ENCODE data around the gene NDFIP1.
A peak's percentile ranks its signal among the peaks of the same experiment; 100 is the strongest.

NDFIP1 gene, protein sequence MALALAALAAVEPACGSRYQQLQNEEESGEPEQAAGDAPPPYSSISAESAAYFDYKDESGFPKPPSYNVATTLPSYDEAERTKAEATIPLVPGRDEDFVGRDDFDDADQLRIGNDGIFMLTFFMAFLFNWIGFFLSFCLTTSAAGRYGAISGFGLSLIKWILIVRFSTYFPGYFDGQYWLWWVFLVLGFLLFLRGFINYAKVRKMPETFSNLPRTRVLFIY

GRCh38 chr5:142108432-142109330, at the start of gene NDFIP1:
Gene NDFIP1, plus strand, starts transcription at chr5:142108779. Its CDS starts 196 bp downstream, at chr5:142108975.
- peak; percentile 82 to 84 for DNase-seq

DNA sequence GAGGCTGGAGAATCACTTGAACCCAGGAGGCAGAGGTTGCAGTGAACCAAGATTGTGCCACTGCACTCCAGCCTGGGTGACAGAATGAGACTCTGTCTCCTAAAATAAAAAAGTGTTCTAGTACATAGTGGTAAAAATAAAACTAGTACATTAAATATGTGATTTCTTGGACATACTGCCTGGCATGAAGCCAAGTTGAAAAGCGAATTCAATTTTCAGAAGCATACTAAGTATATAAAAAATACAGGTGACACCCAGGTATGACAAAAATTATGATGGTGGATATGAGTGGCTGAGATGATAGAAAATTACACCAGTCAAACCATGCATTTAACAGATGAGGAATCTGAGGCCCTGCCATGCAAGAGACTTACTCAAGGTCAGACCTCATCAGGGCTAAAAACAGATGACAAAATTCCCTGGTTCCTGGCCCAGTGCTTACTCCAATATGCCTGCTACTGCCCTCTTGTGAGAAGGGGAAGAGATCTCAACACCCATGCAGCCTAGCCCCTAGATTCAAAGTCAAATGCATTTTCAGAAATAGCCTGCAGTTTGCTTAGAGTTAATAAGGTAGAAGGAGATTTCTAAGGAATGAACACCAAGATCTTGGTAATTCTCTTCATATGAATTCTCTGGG, 49.2 kb upstream of the NDFIP1 start:
- no peak for DNase-seq

DNA sequence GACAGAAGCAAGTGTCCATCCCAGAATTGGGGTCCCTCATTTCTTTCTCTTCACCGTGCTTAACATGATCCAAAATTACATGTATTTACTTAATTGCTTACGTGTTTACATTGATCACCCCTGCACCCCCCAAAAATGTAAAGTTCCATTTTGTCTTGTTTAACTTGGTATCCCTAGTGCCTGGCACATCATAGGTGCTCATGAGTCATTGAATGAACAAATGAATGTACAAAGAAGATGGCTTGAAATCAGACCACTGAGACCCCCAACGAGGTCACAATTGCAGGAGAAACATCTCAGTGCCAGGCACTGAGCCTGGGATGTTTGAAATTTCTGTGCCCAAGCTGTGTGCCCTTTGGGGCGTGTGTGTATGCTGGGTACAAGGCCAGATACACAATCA, 45.2 kb upstream of the NDFIP1 start:
- DNase-seq: no peak

- DNase-seq: no peak
These were observed 44.7 kb upstream of the NDFIP1 start for GRCh38 chr5:142063878-142064331.

- DNase-seq: no peak
These were observed 43.3 kb upstream of the NDFIP1 start for GRCh38 chr5:142065273-142065672.

GRCh38 chr5:142069606-142070399, 38.8 kb upstream of the NDFIP1 start:
- DNase-seq: no peak

DNA sequence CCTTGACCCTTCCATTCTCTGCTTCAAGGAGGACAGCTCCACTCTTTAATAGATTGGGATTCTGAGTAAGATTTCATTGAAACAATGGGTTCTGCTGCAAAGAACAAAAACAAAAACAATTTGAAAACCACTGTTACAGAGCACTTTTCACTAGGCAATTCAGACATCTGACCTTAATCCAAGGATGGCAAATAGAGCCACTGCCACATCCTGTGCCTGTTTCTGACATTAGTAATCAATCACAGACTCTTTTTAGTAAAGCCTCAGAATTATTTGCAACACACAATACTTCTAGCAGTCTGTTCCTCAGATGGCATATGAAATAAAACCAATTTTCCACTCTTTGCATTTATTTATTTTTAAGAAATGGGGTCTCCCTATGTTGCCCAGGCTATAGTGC, 37.8 kb upstream of the NDFIP1 start:
- DNase-seq: no peak

DNA sequence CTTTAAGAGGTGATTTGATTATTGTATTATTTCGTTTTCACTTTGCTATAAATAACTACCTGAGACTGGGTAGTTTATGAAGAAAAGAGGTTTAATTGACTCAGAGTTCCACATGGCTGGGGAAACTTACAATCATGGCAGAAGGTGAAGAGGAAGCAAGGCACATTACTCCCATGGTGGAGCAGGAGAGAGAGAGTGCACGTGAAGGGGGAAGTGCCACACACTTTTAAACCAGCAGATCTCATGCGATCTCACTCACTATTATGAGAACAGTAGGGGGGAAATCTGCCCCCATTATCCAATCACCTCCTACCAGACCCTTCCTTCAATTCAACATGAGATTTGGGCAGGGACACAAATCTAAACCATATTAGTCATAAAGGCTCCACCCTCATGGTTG, 36.1 kb upstream of the NDFIP1 start:
- DNase-seq: no peak

DNA sequence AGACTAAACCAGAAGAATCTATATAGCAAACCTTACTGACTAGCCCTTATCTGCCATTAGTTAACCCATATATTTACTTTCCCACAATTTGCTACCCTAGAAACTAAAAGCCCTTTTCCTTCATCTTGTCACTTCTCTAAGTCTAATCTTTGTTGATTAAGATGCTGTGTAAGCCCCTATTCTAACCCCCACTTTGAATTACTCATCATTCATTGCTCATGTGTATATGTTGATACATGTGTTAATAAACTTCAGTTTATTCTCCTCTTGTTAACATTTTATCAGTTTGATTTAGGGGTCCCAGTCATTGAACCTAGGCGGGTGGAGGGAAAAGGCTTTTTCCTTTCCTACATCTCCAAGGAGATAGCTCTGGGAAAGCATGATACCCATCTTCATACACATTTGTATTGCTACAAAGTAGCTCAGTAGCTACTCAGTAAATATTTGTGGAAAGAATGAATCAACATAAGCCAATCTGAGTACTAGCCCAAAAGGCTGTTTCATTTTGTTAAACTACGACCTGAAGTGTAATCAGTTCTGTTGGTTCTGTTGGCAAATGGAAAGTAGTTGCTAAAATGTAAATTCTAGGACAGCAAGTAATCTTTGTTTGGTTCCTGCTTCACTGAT, 35.1 kb upstream of the NDFIP1 start:
- no peak for DNase-seq

DNA sequence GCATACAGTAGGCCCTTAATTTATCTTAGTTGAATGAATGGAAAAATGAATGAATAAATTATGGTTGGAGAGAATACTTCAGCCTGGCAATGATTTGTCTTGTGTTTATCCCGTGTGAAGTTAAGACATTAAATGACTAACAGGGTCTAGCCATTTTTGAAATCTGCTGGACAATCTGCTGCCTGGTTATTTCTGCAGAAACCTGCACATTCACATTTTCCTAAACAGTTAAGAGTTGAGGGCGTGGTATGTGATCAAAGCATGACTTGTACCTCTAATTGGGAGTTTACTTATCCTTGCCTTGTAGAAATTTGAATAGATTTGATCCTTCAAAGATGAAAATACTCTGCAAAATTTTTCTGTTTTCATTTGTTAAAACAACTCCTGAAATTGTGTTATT, 34.6 kb upstream of the NDFIP1 start:
- no peak for DNase-seq

GRCh38 chr5:142078221-142078620, 30.4 kb upstream of the NDFIP1 start:
- no peak for DNase-seq

- no peak for DNase-seq
These were observed 29.9 kb upstream of the NDFIP1 start for GRCh38 chr5:142078706-142079105.

DNA sequence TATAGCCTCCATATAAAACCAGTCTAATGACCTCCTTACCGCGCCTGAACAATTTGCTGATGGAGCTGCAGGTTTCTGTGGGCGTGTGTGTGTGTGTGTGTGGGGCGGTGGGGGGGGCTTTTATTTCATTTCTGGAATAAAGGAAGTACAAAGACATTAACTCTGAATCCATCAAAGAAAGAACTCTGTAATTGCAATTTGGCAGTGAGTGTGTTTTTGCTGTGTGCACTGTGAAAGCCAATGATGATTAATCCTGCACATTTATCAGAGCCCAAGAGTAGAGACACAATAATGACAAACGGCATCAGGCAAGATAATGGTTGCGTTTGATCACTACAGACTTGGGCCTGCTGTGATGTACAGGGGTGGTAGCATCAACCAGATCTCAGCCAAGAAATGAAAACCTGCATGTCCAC, 29.3 kb upstream of the NDFIP1 start:
- DNase-seq: no peak

DNA sequence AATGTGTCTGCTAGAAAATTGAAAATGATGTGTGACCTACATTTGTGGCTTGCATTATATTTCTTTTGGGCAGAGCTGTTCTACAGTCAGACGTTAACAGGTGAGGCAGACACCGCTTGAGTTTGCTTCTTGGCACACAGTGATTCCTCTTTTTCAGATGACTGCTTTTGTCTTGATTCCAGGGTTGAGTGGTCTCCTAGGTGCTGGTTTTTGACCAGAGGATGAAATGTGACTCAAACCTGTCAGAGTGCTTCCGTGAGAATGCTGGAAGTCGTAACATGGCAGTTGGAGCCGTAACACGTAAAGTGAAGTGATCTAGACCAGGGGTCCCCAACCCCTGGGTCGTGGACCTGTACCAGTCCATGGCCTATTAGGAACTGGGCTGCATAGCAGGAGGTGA, 28.3 kb upstream of the NDFIP1 start:
- no peak for DNase-seq

GRCh38 chr5:142082182-142082781, 26.3 kb upstream of the NDFIP1 start:
- no peak for DNase-seq

GRCh38 chr5:142086229-142086628, 22.4 kb upstream of the NDFIP1 start:
- no peak for DNase-seq

GRCh38 chr5:142086679-142087078, 21.9 kb upstream of the NDFIP1 start:
- no peak for DNase-seq

DNA sequence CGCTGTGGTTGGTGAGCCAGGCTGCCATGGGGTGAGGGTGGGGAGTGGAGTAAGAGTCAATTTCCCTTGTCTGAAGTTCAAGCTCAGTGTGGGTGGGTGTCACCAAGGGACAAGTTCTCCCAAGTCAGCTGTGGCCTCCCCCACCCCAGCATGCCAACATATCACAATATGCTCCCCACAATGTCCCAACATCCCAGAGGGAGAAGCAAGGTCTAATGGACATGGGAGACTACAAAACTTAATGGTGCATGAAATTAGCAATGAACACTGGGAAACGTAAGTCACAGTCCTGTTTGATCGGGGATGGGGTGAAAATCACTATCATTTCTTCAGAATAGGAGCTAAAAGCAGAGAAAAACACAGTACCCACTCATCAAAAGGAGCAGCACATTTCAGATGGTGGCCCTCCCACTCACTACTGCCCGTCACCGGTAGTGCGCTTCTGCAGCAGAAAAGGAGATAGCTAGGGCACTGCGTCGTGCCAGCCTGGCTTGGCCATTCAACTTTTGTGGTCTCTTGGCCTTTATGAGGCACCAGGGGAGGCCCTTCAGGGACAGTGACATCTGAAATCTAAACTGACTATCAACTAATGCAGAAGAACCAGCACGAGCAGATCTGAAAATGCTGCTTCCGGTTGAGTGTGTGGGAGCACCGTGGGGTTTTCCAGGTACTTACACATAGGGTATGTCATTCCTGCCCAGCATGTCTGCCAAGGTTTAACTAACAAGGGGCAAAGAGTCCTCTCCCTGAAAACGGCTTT, 20.5 kb upstream of the NDFIP1 start:
- peak; percentile 34 to 62 for DNase-seq

DNA sequence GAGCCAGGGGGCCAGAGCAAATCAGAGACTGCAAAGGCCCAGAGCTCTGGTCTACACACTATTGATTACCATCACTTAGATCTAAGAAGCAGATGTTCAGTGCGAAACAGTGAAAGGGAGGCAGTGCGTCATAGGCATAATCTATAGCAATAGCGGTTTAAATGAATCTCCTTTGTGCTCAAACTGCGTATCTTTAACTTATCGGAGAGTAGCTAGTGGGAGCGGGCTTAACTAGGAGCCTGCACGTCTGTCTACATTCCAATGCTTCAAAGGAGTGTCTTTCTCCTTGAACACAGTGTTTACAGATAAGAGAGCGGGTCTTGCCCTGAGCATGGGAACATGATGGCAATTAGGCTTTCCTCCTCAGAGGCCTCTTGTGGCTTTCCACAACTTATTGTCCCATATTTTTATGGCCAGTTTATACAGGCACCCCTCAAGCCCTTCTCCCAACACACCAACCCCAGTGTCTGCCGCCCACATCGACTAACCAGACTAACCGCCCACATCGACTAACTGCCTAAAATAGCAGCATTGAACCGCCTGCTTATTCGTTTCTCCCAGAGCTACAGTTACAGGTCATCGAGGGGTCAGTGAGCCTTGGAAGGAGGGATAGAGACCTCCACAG, 19.6 kb upstream of the NDFIP1 start:
- peak in 1 of 2 experiments; percentile 30 for DNase-seq

- DNase-seq: no peak
These were observed 17.6 kb upstream of the NDFIP1 start for GRCh38 chr5:142091012-142091411.

GRCh38 chr5:142091922-142092321, 16.7 kb upstream of the NDFIP1 start:
- DNase-seq: no peak

Measured in stimulated activated CD4-positive, alpha-beta T cell treated with anti-CD3 and anti-CD28 coated beads, Interleukin-4, amount 100 ng/mL, for 4 hours (primary cell).